ENCODE measurements around the gene PTPRN2.

DNA sequence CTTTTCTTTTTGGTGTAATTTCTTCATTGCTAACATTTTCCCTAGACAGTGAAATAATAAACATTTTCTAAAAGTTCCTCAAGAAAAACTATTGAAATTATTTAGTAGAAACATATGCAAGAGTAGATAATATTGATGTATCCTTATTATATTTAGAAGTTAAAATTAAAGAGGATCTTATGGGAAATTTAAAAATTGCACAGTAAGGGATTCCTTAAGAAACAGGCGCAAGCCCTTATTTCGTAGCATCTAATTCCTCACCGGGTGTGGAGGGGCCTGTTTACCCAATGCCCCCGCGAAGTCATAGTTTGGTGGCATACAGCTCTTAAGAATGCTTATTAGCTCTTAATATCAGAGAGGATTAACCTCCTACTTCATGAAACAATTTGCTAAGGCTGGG is 783.7 kb downstream of the PTPRN2 start:
- TF ChIP-seq, protein P1, sequence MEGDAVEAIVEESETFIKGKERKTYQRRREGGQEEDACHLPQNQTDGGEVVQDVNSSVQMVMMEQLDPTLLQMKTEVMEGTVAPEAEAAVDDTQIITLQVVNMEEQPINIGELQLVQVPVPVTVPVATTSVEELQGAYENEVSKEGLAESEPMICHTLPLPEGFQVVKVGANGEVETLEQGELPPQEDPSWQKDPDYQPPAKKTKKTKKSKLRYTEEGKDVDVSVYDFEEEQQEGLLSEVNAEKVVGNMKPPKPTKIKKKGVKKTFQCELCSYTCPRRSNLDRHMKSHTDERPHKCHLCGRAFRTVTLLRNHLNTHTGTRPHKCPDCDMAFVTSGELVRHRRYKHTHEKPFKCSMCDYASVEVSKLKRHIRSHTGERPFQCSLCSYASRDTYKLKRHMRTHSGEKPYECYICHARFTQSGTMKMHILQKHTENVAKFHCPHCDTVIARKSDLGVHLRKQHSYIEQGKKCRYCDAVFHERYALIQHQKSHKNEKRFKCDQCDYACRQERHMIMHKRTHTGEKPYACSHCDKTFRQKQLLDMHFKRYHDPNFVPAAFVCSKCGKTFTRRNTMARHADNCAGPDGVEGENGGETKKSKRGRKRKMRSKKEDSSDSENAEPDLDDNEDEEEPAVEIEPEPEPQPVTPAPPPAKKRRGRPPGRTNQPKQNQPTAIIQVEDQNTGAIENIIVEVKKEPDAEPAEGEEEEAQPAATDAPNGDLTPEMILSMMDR (IDR thresholded peaks at IDR 0.05), result no peak
- no peak for TF ChIP-seq POLR2A (IDR thresholded peaks at IDR 0.05)
